ENCODE measurements around the gene PCDH7. TPM values are rescaled to one million over a fixed set of nuclear protein-coding genes. Genes with fewer than 3 reads are reported as not detected.

PCDH7 gene
- total RNA-seq, 1 donor from 2014 or later, result 0.94 TPM

GRCh38 chr4:30725562-30725961 is 5.4 kb downstream of the PCDH7 start:
- DNase-seq (ENCODE audit: low read depth), result no peak

DNA sequence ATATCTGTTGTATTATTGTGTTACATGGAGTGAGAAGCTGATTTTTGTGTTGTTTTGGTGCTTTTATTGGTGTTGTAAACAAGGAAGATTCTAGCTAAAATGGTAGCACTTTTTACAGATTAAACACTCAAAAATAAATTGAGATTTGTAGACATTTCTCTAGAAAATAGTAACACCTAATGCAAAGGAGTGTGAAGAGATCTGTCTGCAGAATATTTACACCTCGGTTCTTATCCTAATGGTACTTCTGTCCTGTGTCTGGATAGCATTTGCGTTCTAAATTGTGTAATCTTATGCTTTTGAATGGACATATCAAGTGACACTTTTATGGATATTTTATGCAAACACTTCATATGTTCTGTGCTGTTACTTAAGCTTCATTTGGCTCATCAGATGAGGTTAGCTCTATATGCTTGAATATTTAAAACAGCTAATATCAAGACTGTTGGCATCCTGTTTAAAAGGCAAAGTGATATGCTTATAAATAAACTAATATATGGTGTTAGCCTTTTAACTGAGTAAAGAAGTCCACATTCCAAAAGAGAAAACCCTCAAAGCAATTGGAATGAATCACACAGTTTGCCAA is 6.0 kb downstream of the PCDH7 start:
- DNase-seq (ENCODE audit: low read depth), result no peak

GRCh38 chr4:30727409-30727808 is 7.2 kb downstream of the PCDH7 start:
- no peak for DNase-seq (ENCODE audit: low read depth)

GRCh38 chr4:30728311-30728710 is 8.1 kb downstream of the PCDH7 start:
- DNase-seq (ENCODE audit: low read depth), result no peak

- no peak for DNase-seq (ENCODE audit: low read depth)
These were observed 23.7 kb downstream of the PCDH7 start for GRCh38 chr4:30743897-30744296.

DNA sequence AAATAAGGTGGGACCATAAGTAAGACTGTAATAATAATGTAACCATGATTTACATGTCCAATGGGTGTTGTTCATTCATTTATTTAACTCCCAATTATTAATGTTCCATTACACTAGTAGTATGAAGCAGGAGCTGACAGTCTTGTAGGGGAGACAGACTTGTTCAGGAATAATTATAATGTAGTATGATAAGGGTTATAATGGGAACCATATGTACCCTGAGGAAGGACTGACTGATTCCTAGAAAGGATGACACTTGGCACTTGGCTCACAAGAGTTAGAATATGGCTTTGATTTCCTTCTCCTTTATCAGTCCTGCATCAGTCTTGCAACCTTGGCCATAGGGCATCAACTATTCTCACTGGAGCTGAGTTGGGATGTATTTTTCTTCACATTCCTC is 24.2 kb downstream of the PCDH7 start:
- DNase-seq (ENCODE audit: low read depth), result no peak

DNA sequence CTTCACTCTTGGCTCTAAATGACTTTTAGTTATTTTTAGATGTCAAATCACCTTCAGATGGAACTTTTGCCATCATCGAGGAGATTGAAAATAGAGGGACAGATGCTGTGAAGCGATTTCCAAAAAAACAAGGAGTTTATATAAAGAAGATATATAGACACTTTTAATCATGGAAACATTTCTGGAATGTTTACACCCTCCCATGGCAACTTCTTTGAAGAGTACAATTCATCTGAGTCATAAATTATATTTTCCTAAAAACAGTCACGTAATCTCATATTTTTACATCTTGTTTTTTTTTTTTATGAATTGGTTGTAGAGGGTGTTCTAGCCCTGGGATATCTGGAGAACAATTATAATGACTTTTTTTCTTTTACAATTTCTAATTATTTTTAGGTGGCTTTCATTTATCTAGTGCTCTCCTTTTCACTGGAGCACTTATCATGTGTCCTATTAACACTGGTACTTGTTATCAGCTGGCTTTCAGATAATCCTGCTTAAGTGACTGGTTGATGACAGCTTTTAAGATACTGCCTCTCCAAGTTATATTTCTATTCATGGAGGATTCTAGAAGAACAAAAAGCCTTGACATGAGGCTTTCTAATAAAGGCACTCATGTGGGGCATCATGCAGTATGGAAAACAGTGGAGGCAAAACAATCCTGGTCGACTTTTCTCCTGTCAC is 24.9 kb downstream of the PCDH7 start:
- DNase-seq (ENCODE audit: low read depth), result no peak

GRCh38 chr4:30746735-30747134 is 26.6 kb downstream of the PCDH7 start:
- no peak for DNase-seq (ENCODE audit: low read depth)

DNA sequence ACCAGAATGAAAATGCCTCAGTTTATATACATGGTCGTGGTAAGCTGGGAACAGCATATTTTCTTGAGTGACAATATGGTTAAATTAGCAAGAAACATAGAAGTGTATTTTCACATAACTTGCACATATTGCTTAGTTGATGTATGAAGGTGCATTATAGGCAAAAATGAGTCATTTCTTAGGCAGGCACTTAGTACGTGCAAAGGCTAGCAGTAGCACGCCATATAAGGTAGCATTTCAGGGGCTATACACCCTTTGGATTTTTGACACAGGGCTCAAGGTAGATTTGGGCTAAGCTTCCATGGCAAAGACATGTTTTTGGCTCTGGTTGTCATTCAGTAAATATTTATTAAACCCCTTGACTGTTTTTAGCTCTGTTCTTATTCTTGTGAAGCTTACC is 33.1 kb downstream of the PCDH7 start:
- peak; percentile 23 for DNase-seq (ENCODE audit: low read depth)

DNA sequence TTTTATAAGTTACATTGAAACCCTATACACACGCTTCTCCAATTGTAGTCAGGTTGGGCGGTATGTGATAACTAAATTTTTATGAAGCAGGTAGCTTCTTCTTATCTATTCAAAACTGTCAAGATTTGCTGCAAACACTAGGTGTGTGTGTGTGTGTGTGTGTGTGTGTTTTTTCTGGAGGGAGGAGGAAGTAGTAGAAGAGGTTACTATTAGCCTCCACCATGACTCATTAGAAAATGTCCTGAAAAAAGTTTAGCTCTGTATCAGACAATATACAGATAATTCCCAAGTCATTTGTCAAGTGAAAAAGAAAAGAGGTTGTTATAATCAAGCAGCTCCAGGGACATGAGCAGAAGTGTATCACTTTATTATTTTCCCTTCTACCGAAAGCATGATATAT is 33.9 kb downstream of the PCDH7 start:
- peak; percentile 30 for DNase-seq (ENCODE audit: low read depth)

DNA sequence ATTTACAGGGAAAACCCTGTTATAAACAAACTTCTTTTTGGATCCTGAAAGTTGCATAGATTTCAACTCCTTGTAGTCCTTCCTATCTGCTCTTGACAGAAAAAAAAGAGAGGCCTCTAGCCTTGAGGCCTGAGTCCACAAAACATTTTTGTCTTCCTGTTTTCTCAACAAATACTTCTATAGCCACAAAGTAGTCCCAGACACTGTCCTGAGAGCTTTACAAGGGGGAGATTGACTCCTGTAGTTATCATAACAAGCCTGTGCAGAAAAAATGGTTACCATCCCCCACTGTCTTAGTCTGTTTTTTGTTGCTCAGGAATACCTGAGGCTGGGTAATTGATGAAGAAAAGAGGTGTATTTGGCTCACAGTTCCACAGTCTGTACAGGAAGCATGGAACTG is 35.2 kb downstream of the PCDH7 start:
- no peak for DNase-seq (ENCODE audit: low read depth)

GRCh38 chr4:30756553-30756952 is 36.4 kb downstream of the PCDH7 start:
- DNase-seq (ENCODE audit: low read depth), result no peak

- peak; percentile 93 for DNase-seq (ENCODE audit: low read depth)
These were observed 37.2 kb downstream of the PCDH7 start for GRCh38 chr4:30757357-30757756.

DNA sequence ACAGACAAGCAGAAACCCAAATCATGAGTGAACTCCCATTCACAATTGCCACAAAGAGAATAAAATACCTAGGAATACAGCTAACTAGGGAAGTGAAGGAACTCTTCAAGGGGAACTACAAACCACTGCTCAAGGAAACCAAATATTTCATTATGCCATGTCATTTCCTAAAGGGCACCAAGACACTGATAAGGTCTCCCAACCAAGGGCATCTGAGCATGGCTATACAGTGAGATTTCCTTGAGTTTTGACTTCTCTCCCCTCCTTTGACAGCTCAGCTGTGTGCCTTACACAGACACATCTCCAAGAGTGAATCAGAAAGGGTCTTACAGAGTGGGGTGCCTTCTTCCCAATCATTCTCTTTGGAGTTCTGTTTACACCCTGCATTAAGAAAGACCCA is 40.4 kb downstream of the PCDH7 start:
- no peak for DNase-seq (ENCODE audit: low read depth)

DNA sequence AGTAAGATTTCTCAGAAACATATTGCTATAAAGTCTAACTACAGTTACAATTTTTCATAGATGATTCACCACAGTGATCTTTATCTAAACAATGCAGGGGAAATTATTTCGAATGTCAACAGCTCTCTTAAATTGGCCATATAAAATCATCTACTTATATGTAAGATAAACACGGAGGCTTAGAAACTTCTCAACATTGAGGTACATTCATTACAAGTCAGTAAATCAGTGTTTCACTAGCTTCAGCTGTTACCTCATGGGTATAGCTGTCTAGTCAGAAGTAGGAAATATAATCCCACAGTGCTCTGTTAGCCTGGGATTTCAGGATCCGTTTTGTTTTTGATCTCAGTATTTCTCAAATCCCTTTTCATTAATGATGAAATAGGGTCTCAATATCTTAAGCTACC is 43.2 kb downstream of the PCDH7 start:
- DNase-seq (ENCODE audit: low read depth), result no peak

DNA sequence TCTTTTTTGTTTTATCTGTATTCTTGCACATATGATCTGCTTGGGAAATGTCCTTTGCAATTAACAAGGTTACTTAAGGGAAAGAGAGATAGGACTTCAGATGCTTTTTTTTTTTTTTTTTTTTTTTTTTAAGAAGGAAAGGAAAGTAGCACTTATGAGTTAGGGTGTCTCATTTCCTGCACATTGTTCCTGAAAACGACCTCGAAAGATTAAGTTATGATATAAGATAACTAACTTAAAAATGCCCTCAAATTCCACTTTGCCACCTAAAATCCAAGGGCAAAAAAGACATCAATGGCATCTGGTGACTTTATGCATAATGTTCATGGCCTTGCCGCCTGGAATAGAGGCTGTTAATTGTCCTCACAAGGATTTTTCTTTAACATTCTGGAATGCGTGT is 44.9 kb downstream of the PCDH7 start:
- DNase-seq (ENCODE audit: low read depth), result no peak

DNA sequence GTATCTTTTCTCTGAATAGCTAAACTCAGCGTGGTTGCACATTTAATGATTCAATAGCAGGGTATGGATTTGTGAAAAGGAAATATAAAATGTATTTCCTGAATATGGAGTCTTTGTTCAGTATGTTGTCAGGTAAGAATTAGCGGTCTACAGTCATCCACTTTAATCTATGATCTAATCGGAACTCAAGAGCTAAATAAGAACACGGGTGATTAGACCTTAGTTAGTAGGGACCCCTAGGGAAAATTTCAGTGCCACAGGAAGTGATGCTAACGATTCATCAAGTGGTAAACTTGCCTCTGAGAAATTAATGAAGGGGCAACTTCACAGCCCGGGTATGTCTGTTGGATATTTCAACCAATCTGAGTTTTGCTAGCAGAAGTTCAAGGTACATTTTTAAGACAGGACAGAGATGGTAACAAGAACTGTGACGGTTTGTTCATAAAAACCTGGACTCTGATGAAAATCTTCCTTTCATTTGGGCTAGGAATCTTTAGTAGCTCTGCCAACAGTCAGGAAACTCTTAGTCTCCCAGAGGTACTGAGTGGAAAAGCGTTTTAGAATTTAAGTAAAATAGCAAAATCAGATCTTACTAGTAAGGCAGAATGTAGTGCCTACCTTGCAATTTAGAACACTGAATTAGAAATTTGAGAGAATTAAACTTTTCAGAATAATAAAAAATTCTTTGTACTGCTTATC is 47.1 kb downstream of the PCDH7 start:
- DNase-seq (ENCODE audit: low read depth), result peak; percentile 7

- no peak for DNase-seq (ENCODE audit: low read depth)
These were observed 48.1 kb downstream of the PCDH7 start for GRCh38 chr4:30768277-30768676.

DNA sequence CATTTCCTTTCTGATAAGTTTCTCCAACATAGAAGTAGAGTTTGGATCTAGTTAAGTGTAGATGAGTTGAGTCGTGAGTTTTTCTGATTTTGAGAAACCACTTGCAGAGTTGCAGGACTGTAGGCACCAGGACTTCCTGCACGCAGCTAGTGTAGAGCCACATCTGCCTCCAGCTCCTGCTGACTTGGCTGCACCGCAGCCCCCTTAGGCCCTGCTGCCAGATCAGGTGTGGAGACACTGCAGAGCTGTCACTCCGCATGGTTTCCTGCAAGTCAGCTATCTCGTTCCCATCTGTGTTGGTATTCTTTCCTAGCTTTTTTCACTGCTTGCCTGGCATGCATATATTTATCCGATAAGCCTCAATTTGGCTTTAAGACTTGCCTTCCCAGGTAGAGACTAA is 48.9 kb downstream of the PCDH7 start:
- no peak for DNase-seq (ENCODE audit: low read depth)

DNA sequence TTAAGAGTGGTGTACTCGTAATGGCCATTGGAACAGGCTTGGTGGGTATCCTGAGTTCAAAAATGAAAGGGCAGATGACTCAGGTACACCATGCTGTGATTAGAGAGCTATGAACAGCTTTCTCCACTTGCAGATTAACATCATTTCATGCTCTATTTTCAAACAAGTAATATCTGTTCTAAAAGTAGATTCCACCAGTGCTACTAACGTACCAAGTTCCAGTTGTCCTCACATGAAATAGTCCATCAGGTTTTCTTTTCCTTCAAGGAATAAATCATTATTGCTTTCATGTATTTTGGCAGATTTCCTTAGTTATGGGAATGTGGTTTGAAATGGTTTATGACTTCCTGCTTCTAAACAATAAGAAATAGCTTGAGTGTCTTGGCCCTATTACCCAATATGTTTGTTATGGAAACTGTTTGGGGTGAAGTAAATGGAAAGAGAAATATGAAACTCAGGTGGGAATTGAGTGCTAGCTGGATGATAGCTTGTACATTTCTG is 49.9 kb downstream of the PCDH7 start:
- DNase-seq (ENCODE audit: low read depth), result peak; percentile 75

GRCh38 chr4:30770812-30771211 is 50.6 kb downstream of the PCDH7 start:
- DNase-seq (ENCODE audit: low read depth), result no peak

DNA sequence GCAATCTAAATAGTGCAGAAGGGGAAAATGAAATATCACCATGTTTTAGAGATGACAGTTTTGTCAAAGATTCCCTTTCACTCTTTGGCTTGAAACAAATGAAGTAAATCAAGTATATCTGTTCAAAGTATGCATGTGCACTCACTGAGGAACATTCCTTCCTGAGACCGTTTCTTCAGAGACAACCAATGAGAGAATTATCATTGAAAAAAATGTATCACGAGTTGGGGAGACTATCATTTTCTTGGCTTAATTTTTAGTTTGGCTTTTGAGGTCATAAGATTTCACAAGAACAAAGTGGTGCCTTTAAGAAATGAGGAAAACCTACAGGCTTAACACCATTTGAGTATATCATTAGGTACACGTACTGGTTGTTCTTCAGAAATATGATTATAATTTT is 56.3 kb downstream of the PCDH7 start:
- DNase-seq (ENCODE audit: low read depth), result no peak

DNA sequence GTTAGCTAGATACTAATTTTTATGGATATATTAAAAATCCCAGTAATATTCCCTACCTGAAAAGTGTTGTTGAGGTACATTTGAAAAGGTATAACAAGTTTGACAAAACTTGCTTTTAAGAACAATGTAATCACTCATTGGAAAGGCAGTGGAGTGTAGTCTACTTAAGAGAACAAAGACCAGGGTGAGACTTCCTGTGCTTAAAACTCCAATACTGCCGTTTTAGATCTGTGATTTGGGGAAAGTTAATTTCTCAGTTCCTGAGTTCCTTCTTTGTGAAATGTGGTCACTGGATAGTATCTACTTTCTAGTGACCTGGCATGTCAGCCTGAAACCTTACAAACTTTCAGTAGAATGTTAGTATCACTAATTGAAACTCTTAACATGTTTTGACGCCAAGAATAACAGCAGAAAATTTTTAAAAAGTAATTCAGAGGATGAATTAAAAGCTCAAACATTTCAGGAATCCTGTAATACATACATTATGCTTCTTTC is 56.8 kb downstream of the PCDH7 start:
- DNase-seq (ENCODE audit: low read depth), result peak; percentile 15
